NCI-H1092 (cell line): ENCODE results near the gene ZNF70.

Source experiments
- DNase-seq: peaks from one replicate; lab custom pipeline; 2025; lab: John Stamatoyannopoulos, UW

ZNF70 gene

GRCh38 chr22:23692598-23693291 lies 58.2 kb downstream of the ZNF70 start:
- DNase-seq = no peak

- no peak for DNase-seq
Measured at GRCh38 chr22:23691748-23692423, 59.0 kb downstream of the ZNF70 start.

- no peak for DNase-seq
Measured at GRCh38 chr22:23690713-23691112, 60.2 kb downstream of the ZNF70 start, which contains the start of gene RGL4. TSS of gene RGL4 (plus strand) at chr22:23691013. CDS start at chr22:23692031, 1,018 bp downstream.

- no peak for DNase-seq
Measured at GRCh38 chr22:23689414-23689813, 61.5 kb downstream of the ZNF70 start.
